ENCODE results near the gene PIGM.

The PIGM gene

DNA sequence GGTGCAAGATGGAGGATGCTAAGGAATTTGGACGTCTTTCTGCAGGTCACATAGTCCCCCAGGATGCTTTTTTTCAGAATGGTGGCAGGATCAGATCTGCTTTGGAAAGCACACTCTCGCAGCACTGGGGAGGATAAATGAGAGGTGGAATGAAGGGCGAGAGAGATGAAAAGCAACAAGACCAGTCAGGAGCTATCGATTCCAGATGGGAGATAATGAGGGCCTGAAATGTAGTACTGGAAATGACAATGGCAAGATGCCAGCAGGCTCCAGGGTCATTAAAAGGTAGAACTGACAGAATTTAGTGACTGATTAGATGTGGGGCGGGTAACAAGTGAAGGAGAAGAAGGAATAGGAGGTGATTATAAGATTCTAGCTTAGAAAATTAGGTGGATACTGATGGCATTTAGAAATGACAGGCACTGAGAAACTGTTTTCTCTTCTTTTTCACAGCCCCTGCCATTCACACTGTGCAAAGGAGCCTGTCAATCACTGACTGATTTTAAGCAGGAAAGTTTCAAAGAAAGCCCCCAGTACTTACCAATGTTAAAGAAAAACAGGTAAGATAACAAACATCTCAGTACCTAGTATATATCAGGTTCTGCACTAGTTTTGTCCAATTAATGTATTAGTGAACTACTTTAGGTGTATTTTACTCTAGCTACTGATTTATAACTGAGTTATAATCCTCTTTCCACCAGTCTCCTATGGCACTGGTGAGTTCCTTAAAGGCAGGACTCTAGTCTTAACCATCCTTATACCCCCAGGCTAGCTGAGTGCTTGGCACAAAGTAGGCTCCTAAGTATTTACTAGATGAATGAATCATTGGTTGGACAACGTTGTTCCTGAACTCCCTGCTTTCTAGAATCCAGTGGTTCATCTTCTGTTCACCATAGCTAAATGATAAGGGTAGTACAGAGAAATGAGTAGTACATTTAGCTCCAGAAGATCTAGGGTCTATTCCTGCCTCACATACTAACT is 9.2 kb downstream of the PIGM start:
- DNase-seq (ENCODE audit: low spot score), result no peak

DNA sequence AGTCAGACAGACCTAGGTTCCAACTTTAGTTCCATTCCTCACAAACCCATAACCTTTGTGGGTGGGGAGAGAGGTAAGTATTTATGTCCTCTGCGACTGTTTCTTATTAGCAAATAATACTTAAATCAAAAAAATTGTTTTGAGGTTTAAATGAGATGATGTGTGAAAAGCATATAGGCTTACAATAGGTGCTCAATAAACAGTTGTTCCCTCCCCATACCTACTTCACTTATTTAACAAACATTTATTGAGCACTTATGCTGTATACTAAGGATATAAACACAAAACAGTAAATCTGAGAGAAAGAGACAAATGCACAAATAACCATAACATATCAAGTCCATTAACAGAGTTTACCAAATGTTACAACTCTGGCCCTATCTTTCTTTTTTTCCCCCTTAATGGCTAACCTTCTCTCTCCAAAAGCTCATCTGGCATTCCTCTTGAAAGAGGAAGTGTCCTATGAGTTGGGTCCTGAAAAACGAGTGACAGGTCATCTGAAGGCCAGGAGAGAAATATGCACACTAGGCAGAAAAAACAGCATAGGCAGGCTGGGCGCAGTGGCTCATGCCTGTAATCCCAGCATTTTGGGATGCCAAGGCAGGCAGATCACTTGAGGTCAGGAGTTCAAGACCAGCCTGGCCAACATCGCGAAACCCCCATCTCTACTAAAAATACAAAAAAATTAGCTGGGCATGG is 10.3 kb downstream of the PIGM start:
- DNase-seq (ENCODE audit: low spot score), result no peak

DNA sequence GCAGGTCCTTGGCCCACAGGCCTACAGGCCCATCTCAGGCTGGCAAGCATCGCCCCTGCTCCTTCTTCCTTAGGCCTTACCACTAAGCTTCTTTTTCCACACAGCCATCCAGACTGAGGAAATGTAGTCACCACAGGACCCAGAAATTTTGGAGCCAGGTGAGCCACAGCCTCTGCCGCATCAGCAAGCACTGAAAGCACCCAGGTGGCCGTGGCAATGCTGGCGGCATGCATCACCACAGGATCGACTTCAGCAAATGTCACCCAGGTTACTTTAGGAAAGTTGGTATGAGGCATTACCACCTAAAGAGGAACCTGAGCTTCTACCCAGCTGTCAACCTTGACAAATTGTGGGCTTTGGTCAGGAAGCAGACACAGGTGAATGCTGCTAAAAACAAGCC is 11.6 kb downstream of the PIGM start:
- no peak for DNase-seq (ENCODE audit: low spot score)

DNA sequence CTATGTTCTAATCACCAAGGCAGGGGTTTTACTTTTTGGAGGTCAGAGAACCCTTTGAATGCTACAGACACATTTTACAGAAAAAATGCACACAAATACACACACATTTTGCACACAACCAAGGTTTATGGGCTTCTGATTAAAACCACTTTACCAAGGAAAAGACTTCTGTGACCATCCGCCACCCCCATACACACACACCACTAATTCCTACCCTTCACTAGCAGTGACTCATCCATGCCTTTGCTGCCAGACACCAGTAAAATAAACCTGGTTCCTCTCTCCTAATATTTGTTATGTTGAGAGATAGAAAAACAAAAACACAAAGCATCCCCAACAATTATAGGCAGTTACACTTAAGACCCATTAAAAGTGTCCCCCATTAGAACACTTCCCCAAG is 12.9 kb downstream of the PIGM start:
- no peak for DNase-seq (ENCODE audit: low spot score)

GRCh38 chr1:160018347-160018746 is 13.4 kb downstream of the PIGM start:
- no peak for DNase-seq (ENCODE audit: low spot score)

- no peak for DNase-seq (ENCODE audit: low spot score)
Observed at GRCh38 chr1:160017592-160017991, 14.2 kb downstream of the PIGM start.

- DNase-seq (ENCODE audit: low spot score), result no peak
Observed at GRCh38 chr1:160011781-160012180, 20.0 kb downstream of the PIGM start.

- DNase-seq (ENCODE audit: low spot score), result no peak
Observed at GRCh38 chr1:160009801-160010200, 22.0 kb downstream of the PIGM start.

- no peak for DNase-seq (ENCODE audit: low spot score)
Observed at GRCh38 chr1:160009081-160009480, 22.7 kb downstream of the PIGM start.

DNA sequence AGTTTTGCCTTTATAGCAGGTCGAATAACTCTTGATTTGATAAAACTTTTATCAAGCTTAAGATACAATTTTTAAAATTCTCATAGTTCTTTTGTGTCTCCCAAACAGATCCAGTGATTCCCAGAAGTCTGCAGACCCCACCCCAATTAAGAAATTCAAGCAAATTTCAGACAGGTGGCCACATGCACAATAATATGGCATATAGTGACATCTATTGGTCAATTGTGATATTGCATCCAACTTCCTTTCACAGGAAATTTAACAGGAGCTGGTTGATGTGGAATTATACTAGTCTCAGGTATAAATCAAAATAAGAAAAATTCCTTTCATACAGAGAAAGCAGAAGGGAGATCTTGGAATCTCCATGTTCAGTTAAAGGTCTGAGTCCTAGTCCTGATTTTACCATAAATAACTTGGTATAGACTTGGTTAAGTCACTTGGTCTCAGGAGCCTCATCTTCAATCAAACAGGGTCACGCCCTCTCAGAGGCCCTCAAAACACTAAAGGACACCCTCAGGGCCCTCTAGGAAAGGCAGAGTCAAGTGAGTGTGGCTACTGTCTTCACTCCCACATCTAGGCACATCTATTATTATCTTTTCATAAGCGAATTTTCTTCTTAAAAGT is 24.1 kb downstream of the PIGM start:
- DNase-seq (ENCODE audit: low spot score), result peak; percentile 80

GRCh38 chr1:160006312-160006940 is 25.4 kb downstream of the PIGM start:
- peak; percentile 94 for DNase-seq (ENCODE audit: low spot score)

DNA sequence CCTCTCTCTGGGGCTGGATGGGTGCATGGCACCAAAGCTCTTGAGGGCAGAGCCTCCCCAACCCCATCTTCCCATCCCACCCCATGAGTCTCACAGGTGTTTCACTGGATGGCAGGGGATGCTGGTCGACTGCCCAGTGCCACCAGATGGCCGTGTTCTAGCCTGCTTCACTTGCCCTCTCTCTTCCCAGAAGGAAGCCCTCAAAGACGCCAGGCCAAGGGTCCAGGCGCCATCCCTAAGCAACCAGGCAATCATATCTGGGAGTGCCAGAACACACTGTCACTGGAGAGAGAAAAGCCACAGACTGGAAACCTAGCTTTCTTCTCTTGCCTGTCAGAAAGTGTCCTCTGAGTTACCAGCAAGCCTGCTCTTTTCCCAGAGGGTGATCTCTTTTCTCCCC is 26.7 kb downstream of the PIGM start:
- no peak for DNase-seq (ENCODE audit: low spot score)

DNA sequence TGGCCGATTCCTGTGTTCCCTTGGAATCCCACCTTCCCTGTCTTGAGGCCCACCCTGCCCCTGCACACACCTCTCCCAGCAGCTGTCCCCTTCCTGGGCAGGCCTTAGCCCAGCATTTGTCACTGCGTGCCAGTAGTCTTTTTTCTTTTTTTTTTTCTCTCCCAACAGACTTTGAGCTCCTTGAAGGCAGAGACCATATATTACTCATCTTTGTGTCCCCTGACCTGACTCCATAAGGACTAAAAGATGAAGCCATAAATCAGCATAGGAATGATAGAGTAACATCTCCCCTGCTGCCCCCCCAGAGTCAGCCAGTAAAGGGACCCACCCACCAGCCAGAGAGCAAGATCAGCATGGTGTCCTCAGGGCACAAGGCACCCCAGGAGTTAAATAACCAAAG is 27.4 kb downstream of the PIGM start:
- no peak for DNase-seq (ENCODE audit: low spot score)

DNA sequence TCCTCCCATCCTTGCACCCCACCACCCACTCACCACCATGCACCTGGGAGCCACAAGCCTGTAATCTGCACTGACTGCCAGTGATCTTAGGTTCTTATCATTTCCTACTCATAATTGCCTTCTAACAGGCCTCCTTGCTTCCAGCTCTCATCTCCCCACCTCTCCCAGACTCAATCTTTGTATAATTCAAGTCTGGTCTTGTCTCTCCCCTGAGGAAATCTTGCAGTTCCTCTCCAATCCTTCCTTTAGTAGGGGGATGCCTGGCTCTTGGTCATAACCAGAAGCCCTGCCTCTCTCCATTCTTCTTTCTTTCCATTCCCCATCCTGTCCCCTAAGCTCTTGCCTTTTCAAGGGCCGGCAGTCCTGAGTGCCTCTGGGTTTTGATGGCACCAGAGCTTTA is 27.8 kb downstream of the PIGM start:
- DNase-seq (ENCODE audit: low spot score), result no peak

DNA sequence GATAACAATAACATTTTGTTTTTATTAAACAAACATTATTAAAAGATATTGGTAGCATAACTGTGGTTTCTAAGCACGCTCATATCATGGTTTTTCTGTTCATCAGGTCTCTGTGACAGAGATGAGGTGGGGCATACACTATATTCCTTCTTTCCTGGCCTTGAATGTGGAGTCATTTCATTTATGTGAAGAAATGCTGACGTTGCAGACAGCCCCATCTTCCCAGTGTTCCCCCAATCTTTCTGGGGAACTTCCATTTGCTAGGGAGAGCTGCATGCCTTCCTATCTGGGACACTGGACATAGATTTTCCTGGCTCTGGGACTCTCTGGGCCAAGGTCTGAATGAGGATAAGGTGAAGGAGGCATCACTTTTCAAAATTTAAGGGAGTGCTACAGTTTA is 30.4 kb downstream of the PIGM start:
- no peak for DNase-seq (ENCODE audit: low spot score)

DNA sequence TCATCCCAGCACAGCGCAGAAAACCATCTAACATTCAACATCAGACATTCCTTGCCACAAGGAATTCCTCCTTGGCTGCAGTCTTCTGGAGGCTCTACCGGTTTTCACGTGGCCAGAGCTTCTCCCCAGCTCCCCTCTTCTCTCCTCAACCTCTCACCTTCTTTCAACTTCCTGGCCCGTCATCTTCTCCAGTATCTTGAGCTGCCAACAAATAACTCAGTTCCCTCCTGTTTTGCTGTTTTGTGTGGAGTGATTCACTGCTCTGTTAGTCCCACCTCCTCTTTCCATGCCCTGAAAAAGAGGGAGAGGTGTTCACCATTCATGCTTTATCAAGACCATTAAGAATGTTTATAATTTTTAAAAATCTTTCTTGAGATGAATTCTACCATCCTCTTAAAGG is 32.6 kb downstream of the PIGM start:
- no peak for DNase-seq (ENCODE audit: low spot score)

DNA sequence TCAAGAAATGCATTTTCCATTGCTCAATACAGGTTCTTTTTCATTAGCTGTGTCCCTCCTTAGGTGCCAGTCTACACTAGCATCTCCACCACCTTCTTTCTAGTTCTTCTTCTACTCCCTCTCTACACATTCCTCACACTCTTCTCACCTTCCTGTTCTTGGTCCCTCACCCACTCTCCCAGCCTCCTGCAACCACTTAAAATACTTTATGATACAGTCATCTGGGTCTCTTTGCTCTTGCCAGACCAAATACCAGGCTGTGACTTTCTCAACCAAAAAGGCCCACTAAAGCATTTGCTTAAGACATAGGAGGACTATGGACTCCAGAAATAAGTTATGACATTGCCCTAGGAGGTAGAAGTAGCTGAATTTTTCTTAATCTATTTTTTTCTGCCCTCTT is 35.1 kb downstream of the PIGM start:
- DNase-seq (ENCODE audit: low spot score), result no peak

- DNase-seq (ENCODE audit: low spot score), result no peak
Observed at GRCh38 chr1:159994896-159995295, 36.9 kb downstream of the PIGM start.

DNA sequence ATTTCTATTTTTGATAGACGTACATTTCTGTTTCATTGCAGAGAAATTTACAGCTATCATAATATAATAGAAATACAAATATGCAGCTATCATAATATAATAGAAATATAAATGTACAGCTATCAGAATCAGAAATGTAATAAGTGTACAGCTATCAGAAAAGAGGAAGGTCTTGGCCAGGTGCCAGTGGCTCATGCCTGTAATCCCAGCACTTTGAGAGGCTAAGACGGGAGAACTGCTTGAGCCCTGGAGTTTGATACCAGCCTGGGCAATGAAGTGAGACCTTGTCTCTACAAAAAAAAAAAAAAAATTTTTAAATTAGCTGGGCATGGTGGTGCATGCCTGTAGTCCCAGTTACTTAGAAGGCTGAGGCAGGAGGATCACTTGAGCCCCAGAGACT is 37.9 kb downstream of the PIGM start:
- DNase-seq (ENCODE audit: low spot score), result no peak

DNA sequence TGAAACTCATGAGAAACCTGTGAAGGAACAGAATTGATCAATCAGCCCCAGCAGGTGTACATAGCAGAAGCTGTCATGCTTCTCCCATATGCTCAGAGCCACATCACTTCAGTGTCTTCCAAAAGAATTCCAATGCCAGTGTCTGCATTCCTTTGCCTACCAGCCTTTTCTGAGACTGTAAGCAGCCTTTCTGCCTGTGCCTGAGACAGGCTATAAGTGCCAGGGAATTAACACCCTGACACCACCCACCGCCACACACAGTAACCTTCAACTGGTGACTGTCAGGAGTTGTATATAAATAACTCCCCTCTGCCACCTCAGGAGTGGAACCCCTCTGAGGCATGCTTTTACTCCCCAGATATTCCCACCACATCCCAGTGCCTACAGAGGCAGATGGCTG is 39.6 kb downstream of the PIGM start:
- DNase-seq (ENCODE audit: low spot score), result no peak

DNA sequence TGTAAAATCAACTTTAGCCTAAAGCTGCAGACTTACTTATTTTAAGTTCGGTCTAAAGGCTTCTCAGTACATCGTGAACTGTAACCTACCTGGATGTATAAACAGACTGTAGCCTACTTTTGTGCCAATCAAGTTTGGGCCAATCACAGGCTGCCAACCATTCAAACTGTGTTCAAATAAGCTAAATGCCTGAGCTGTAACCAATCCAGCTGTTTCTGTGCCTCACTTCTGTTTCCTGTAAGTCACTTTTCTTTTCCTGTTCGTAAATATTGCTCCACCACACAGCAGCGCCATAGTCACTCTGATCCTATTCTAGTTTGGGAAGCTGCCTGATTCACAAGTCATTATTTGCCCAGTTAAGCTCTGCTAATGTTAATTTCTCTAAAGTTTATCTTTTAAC is 40.3 kb downstream of the PIGM start:
- no peak for DNase-seq (ENCODE audit: low spot score)

DNA sequence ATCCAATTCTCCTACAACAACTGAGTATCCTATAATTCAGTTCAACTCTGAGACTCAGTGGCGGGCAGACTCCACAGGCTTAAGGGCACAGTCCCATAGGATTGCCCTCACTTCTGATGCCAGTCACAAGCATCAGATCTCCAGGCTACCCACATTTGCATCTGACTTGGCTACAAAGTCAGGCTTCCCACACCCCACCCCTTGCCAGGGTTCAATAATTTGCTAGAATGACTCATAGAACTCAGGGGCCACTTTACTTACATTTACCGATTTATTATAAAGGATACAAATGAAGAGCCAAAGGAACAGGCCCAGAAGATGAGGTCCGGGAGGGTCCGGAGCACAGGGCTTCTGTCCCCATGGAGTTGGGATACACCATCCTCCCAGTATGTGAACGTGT is 41.8 kb downstream of the PIGM start:
- DNase-seq (ENCODE audit: low spot score), result no peak

DNA sequence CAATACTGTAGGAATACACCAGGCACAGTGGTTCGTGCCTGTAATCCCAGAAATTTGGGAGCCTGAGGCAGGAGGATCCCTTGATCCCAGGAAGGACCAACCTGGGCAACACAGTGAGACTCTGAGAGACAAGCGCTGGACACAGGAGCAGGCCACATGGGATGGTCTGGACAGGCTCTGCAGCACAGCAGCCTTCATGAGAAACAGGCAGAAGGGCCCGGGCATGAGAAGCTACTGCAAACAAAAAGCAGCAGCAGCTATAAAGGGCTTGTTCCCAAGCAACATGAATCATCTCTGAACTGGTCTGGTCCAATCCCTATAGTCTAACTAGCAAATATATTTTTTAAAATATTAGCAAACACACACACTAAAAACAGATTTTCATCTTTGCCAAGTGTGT is 42.2 kb downstream of the PIGM start:
- DNase-seq (ENCODE audit: low spot score), result no peak
